GM19372 (cell line): Measurements from ENCODE around the gene PSMA3.

Experiments
- ATAC-seq: cut with Tn5 transposase; IDR thresholded peaks from one replicate; pipeline ENCODE4 v1.9.1; 2021; ENCODE audit warnings: mild to moderate bottlenecking, low read depth, moderate library complexity; ENCODE audit not compliant: unreplicated experiment

Gene PSMA3

DNA sequence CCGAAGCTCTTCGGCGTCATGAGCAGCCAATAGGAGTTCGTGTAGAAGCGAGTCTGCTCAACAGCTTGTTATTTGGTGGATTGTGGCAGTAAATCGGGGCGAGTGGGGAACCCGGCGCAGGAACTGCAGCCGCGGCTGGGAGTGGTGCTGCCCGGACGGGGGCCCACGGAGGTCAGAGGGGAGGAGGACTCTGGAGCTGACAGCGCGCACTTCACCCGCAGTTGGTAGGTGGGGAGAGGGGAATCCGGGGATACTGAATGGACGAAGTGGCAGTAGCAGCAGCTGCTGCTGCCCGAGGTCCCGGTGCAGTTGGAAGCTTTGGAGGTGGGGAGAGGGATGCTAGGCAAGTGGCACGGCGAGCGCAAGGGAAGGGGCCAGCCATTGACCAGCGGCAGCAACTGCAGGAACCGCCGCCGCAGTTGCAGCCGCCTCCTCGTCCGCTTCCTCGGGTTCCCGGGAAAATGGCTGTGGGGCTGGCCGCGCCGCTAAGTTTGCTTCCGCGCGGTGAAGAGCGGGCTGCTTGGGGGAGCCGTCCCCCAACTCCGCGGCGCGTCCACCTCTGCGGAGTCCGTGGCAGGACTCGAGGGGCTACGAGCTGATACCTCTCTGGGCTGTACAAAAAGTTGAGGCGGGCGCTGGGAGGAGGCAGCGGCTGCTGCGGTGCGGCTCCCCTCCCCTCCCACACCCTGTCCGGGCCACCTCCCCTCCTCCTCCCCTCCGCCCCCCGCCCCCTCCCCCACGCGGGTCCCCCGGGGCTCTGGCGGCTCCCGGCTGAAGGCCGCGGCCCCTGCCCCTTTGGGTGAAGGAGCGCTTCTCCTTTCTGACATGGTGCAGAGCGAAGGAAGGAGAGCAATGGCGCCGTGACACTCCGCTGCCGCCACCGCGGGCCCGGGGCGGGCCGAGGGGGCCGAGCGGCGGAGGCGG lies 54.1 kb downstream of the PSMA3 start, which contains the start of gene ARID4A:
TSS of gene ARID4A (plus strand) at position 79 of the 924 bp plus-strand sequence. CDS start 1,300 bp downstream, outside the sequence.
- no peak for ATAC-seq

DNA sequence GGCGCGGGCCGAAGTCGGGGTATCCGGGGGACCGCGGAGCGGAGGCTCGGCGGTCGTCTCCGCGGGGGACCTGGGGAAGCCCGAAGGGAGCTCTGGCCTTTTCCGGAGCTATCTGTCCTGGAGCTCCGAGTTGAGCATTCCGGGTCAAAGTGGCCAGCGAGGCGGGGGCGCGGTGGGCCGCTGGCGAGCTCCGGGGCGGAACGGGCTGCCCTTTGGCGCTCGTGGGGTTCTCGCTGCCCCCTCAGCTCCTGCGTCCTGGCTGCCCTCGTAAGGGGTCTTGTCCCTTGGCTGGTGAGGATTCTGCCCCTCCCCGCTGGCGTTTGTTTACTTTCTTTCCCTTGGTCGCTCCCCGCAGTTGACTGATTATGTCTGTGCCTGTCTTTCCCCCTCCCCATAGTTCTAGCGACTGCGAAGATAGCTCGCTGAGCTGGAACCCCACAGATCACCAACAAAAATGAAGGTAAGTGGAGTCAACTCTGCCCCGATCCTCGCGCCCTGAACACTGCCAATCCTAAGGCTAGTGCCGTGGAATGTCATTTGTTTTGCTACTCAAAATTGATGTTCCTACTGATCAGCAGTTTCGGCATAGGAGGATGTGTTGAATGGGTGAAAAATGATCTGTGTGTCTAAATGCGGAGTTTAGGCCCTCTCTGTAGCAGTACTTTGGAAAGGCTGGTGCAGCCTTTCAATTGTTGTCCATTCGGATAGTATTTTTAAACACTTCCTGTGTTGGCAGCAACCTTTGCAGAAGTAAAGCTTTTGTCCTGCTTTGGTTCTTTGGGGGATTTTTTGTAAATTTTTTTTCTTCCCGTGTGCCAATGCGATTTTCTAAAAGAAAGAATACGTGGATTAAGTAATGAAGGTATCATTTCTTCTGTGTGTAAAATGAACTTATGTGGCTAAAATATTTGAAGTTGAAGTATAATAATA lies 55.0 kb downstream of the PSMA3 start:
- no peak for ATAC-seq

DNA sequence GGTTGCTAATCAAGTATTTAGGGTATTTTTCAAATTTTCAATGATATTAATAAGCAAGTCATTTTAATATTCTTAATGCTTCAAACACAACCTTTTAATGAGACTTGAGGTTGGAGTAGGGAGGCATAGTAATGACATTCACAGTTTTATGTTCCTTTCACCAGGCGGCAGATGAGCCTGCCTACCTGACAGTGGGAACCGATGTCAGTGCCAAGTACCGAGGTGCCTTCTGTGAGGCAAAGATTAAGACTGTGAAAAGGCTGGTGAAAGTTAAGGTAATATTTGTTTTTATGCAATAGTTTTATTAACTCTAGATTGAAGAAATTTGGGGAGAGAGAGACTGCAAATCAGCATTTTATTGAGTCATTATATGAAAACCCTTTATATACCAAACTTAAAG lies 56.8 kb downstream of the PSMA3 start:
- no peak for ATAC-seq

DNA sequence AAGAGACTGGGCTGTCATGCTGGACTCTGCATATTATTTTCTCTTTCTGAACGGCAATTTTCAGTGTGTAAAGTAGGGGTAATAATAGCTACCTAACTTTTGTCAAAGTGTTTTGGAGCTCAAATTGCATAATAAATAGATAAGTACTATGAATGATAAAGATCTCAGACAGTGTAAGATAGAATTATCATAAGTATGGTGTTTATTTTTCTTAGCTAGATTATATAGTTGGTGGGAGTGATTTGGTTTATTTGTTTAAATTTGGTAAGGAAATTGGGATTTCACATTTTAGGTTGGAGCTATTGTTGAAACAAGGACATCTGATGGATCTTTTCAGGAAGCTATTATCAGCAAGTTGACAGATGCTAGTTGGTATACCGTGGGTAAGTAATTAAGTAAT lies 61.1 kb downstream of the PSMA3 start:
- ATAC-seq: no peak

DNA sequence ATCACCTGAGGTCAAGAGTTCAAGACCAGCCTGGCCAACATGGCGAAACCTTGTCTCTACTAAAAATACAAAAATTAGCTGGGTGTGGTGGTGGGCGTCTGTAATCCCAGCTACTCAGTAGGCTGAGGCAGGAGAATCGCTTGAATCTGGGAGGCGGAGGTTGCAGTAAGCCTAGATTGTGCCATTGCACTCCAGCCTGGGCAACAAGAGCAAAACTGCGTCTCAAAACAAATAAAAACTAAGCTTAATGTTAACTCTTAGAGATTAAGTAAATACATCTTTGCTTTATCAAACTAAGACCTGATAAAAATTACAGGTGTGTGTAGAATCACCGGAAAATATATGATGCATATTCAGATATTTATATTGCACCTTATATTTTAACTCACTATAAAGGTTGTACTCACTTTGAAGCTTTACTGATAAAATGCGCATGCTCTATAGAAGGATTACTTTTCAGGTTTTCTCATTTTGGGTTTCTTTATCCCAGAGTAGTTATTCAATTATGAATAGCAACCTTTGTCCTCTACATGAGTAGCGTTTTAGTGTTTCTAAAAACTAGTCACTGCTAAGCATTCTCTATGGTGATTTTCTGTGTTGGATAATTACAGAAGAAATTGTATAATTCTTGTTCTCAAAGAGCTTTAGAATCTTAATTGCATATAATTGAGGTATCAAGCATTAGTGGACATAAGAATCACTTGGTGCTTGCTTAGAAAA lies 63.1 kb downstream of the PSMA3 start:
- ATAC-seq: no peak

DNA sequence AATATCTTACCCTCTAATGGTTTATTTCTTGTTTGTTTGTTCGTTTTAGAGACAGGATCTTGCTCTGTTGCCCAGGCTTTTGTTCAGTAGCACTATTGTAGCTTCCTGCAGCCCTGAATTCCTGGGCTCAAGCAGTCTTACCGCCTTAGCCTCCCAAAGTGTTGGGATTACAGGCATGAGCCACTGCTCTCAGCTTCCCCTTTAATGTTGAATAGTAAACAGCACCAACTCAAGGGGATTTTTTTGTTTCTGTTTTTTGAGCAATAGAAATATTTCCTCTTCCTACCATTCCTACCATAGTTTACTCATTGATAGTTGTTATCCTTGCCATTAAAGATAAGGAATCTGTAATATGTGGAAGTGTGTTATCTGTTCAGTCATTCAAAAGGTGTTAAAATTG lies 64.4 kb downstream of the PSMA3 start:
- ATAC-seq: no peak

DNA sequence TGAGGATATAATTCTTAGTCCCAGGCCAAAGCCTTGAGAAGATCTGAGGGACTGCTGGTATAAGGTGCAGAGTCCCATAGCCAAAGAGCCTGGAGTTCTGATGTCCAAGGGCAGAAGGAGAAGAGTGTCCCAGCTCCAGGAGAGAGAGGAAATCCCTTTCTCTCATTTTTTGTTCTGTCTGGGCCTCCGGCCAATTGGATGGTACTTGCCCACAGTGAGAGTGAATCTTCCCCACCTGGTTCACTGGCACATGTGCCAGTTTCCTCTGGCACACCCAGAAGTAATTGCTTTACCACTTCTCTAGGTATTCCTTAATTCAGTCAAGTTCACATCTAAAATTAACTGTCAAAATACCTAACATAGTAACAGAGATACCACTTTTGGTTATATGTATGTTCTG lies 69.1 kb downstream of the PSMA3 start:
- no peak for ATAC-seq

DNA sequence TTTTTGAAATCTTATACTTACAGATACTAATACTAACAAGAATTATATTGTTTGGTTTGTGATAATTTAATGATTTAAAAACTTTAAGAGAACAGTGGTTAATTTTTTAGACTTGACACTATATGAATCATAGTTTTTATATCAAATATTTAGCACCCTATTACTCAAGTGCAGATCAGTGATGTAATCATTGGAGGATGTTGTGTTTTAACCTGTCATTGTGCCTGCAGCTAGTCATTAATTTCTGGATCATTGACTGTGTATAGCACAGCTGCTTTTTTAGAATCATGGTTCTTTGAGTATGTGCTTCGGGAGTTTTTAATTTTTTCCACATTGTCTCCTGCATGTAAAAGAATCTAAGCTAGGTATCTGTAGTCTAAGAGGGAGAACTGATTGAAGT lies 71.0 kb downstream of the PSMA3 start:
- ATAC-seq: no peak
